ENCODE measurements around the gene TBK1. TPM values are rescaled to one million over a fixed set of nuclear protein-coding genes. Genes with fewer than 3 reads are reported as not detected.

The TBK1 gene
- total and polyA plus RNA-seq, 11 donors: 7.8 to 16.9 (median 10.9) TPM

- ATAC-seq (no peak), DNase-seq (no peak)
- 85 to 98% (median 89%) methylated on average over 2 of the region's 2 CpGs for WGBS, 4 donors
- Histone ChIP-seq H3K9me3 (no peaks in the 10 kb centered on the region), H3K27me3 (no peaks in the 10 kb centered on the region), H3K36me3 (peaks cover 0 to 43% (median 38%) of the 10 kb centered on the region in 9 donors), H3K27ac (no peak overlapping the region), H3K4me1 (peaks cover 0 to 26% (median 16%) of the 10 kb centered on the region in 12 donors), H3K4me3 (no peak overlapping the region)
- TF ChIP-seq, protein P1, sequence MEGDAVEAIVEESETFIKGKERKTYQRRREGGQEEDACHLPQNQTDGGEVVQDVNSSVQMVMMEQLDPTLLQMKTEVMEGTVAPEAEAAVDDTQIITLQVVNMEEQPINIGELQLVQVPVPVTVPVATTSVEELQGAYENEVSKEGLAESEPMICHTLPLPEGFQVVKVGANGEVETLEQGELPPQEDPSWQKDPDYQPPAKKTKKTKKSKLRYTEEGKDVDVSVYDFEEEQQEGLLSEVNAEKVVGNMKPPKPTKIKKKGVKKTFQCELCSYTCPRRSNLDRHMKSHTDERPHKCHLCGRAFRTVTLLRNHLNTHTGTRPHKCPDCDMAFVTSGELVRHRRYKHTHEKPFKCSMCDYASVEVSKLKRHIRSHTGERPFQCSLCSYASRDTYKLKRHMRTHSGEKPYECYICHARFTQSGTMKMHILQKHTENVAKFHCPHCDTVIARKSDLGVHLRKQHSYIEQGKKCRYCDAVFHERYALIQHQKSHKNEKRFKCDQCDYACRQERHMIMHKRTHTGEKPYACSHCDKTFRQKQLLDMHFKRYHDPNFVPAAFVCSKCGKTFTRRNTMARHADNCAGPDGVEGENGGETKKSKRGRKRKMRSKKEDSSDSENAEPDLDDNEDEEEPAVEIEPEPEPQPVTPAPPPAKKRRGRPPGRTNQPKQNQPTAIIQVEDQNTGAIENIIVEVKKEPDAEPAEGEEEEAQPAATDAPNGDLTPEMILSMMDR (IDR thresholded peaks at IDR 0.05): no peak
- no peak for TF ChIP-seq POLR2A (IDR thresholded peaks at IDR 0.05)
- intact Hi-C loops (cut with DNase I): loop anchor here in 2 of 10 donors (10.0 kb wide), 2 partner anchors 45 to 165 kb away; partner anchors contain the start of genes RASSF3 (in 1 of the 2) and XPOT (in 1 of the 2)
Measured at GRCh38 chr12:64450057-64450640, 1.8 kb upstream of the TBK1 start.

DNA sequence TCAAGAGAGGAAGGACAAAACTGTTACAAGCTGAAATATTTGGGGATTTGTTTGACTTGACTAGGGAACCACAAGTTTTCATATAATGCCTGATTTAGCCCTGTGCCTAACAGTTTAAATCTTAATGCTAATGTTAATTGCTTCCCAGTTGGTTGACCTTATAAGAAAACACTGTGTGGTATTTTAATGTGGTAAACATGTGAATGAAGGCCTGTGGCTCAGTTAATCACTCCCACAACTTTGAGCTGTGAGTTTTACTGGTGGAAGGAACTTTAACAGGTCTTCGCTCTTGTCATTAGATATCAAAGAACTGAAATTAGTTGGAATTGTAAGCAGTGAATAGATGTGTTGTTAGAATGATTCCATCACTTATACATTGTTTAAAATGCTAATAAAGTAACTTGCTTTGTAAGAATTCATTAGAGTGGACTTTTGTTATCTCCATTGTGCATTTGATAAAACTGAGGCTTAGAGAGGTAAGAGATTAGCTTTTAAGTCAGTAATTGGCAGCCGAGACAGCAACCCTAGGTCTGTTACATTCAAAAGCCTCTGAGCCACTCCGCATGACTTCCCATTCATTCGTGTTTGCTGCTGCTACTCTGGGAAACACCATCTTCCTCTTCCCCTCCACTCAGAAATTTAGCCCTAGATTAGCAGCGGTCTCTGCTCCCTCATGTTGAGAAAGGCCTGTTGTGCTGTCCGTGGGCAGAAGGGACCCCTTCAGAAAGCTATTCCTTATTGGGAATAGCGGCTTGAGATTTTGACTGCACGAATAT is 1.0 kb upstream of the TBK1 start:
- 13 to 19% (median 15%) methylated on average over 8 of the region's 8 CpGs for WGBS, 4 donors
- H3K27me3 ChIP-seq: no peaks in the 10 kb centered on the region
- H3K4me1 ChIP-seq: peaks cover 0 to 33% (median 16%) of the 10 kb centered on the region in 12 donors
- DNase-seq: no peak
- ATAC-seq: no peak
- peak overlapping the region in 7 of 12 donors; percentile 91 to 99 (median 97) for H3K27ac ChIP-seq
- peaks cover 0 to 38% (median 34%) of the 10 kb centered on the region in 9 donors for H3K36me3 ChIP-seq
- TF ChIP-seq POLR2A (IDR thresholded peaks at IDR 0.05): no peak
- TF ChIP-seq, protein P1 (IDR thresholded peaks at IDR 0.05): no peak
- no peaks in the 10 kb centered on the region for H3K9me3 ChIP-seq
- H3K4me3 ChIP-seq: peak overlapping the region in 11 of 12 donors; percentile 69 to 100 (median 93)
- intact Hi-C loops (cut with DNase I): loop anchor here in 2 of 10 donors (10.0 kb wide), 2 partner anchors 46 to 164 kb away; partner anchors contain the start of genes RASSF3 (in 1 of the 2) and XPOT (in 1 of the 2)

GRCh38 chr12:64452559-64453329 is 824 bp downstream of the TBK1 start:
- peaks cover 0 to 50% (median 18%) of the 10 kb centered on the region in 12 donors for H3K4me1 ChIP-seq
- WGBS, 4 donors: 0 to 1% (median 0%) methylated on average over 16 of the region's 16 CpGs
- ATAC-seq: peak in 3 of 4 donors; percentile 4 to 61 (median 60)

More at GRCh38 chr12:64452559-64453329, 824 bp downstream of the TBK1 start:
- Histone ChIP-seq H3K27me3 (no peaks in the 10 kb centered on the region), H3K36me3 (peaks cover 0 to 33% (median 17%) of the 10 kb centered on the region in 9 donors), H3K9me3 (no peaks in the 10 kb centered on the region), H3K4me3 (peak overlapping the region; percentile 69 to 100 (median 93)), H3K27ac (peak overlapping the region; percentile 84 to 99 (median 95))
- intact Hi-C loops (cut with DNase I): loop anchor here in 2 of 10 donors (10.0 kb wide), 2 partner anchors 48 to 162 kb away; partner anchors contain the start of genes RASSF3 (in 1 of the 2) and XPOT (in 1 of the 2)
- peak in 1 of 5 donors; percentile 11 for DNase-seq
- no peak for TF ChIP-seq POLR2A (IDR thresholded peaks at IDR 0.05)
- TF ChIP-seq, protein P1 (IDR thresholded peaks at IDR 0.05): no peak
